Panc1 (cell line): ENCODE measurements around the gene CNPY4. TPM values are rescaled to one million over a fixed set of nuclear protein-coding genes. Genes with fewer than 3 reads are reported as not detected.

Experiments used
- ATAC-seq: fragments of 200-7000 bp; cut with Tn5 transposase; 2 replicates; pipeline ENCODE4 v1.9.1; 2020; ENCODE audit warnings: mild to moderate bottlenecking, moderate library complexity
- BruUV-seq: library from RNA; stranded (reverse); fragments of 400-500 nt; replicated peaks from 2 replicates; lab custom pipeline; 2021; lab: Mats Ljungman, UMichigan
- CTCF ChIA-PET: fragments of 300-600 bp; sonication (Branson Sonifier 250); formaldehyde crosslinking; loops from one replicate; lab custom pipeline; 2022; ENCODE audit warnings: antibody characterized with exemption; lab: Charles Lee
- POLR2A ChIA-PET: fragments of 300-600 bp; sonication (Branson Sonifier 250); formaldehyde crosslinking; loops from one replicate; lab custom pipeline; 2022; ENCODE audit warnings: antibody characterized with exemption; lab: Charles Lee
- DNase-seq: peaks from one replicate; pipeline ENCODE4 v3.0.0-alpha.2; 2010; ENCODE audit warnings: low read depth, low spot score
- H3K27ac ChIP-seq: 2 replicates; pipeline ENCODE4 v1.5.1; 2011; ENCODE audit warnings: mild to moderate bottlenecking, low read length, inconsistent platforms
- H3K27me3 ChIP-seq: fragments of 200-500 bp; sonication (Bioruptor generic); 2 replicates; pipeline ENCODE4 v1.6.0; 2014; ENCODE audit warnings: low read length, inconsistent platforms; ENCODE audit not compliant: control insufficient read depth, insufficient read depth
- H3K36me3 ChIP-seq: fragments of 200-500 bp; sonication (Bioruptor generic); 2 replicates; pipeline ENCODE4 v1.5.1; 2014; ENCODE audit warnings: inconsistent platforms, mild to moderate bottlenecking, low read length, moderate library complexity; ENCODE audit not compliant: control insufficient read depth, insufficient read depth
- H3K4me1 ChIP-seq: 2 replicates; pipeline ENCODE4 v1.5.1; 2011; ENCODE audit warnings: inconsistent platforms, mild to moderate bottlenecking, low read length, moderate library complexity; ENCODE audit not compliant: control insufficient read depth, insufficient read depth
- H3K4me3 ChIP-seq, 2 experiments: 2 replicates each; pipeline ENCODE4 v1.5.1; 2011 to 2012; ENCODE audit warnings: low read depth in 2 of 2, low read length in 2 of 2, mild to moderate bottlenecking in 2 of 2, inconsistent platforms in 1 of 2, moderate library complexity in 1 of 2
- H3K9me3 ChIP-seq: fragments of 200-500 bp; sonication (Bioruptor generic); 2 replicates; pipeline ENCODE4 v1.5.1; 2014; ENCODE audit warnings: low read depth, mild to moderate bottlenecking, inconsistent platforms, low read length, moderate library complexity; ENCODE audit not compliant: control insufficient read depth, insufficient read depth
- POLR2AphosphoS5 ChIP-seq: IDR thresholded peaks from 2 replicates; pipeline ENCODE4 v1.6.1; 2012; ENCODE audit warnings: mild to moderate bottlenecking, low read depth, low read length, moderate library complexity
- REST ChIP-seq, 2 experiments: IDR thresholded peaks; 2 replicates each; pipeline ENCODE4 v1.6.1; 2011 to 2012; ENCODE audit warnings: low read depth in 2 of 2, control low read depth in 1 of 2, low read length in 1 of 2, mild to moderate bottlenecking in 1 of 2, moderate library complexity in 1 of 2; ENCODE audit not compliant: insufficient read depth in 1 of 2
- SIN3A ChIP-seq: IDR thresholded peaks from 2 replicates; pipeline ENCODE4 v1.6.1; 2012; ENCODE audit warnings: low read depth, mild to moderate bottlenecking, low read length, moderate library complexity, borderline replicate concordance; ENCODE audit not compliant: insufficient read depth
- TCF7L2 ChIP-seq: IDR thresholded peaks from 2 replicates; pipeline ENCODE4 v1.6.1; 2011; ENCODE audit warnings: mild to moderate bottlenecking, low read depth, low read length, inconsistent platforms
- in situ Hi-C: cut with HindIII; loops from 2 replicates; pipeline ENCODE4 v1.10.0; 2016; ENCODE audit warnings: low sequenced_read_pairs, low pct_unique_long_range_greater_than_20kb
- intact Hi-C: fragments of 100-400 bp; cut with micrococcal nuclease; formaldehyde crosslinking; loops from one replicate; pipeline ENCODE4 v1.10.0; 2022; ENCODE audit not compliant: unreplicated experiment
- total RNA-seq: library from RNA; stranded (reverse); gene quantifications from one replicate; pipeline ENCODE4 v1.2.1, GENCODE V29; 2021; ENCODE audit not compliant: unreplicated experiment
- TF ChIP-seq, protein P1 (sequence below): fragments of 450-650 bp; IDR thresholded peaks from 2 replicates; pipeline ENCODE4 v1.5.1; 2017; ENCODE audit warnings: mild to moderate bottlenecking

The CNPY4 gene
- total RNA-seq, 1 experiment from 2014 or later: 12.6 TPM

- POLR2A ChIA-PET: interaction anchor here (0.6 to 1.0 kb wide), 5 partner anchors 24 to 108 kb away, joined by 3 to 11 read pairs (median 4); no protein-coding TSS in a partner anchor
- H3K4me3 ChIP-seq: no peak overlapping the region
- no peak overlapping the region for H3K27ac ChIP-seq
- H3K36me3 ChIP-seq: peaks cover 2% of the 10 kb centered on the region; the same call in 1 of the 2 replicates
- in situ Hi-C loops (no loop called here), intact Hi-C loops (no loop called here)
- CTCF ChIA-PET: interaction anchor here (0.5 to 1.2 kb wide), 2 partner anchors 23 to 93 kb away, joined by 3 to 5 read pairs; no protein-coding TSS in a partner anchor
- TF ChIP-seq TCF7L2 (no peak), POLR2AphosphoS5 (no peak), REST (IDR thresholded peaks at IDR 0.05; ENCODE audit: insufficient read depth in 1 of 2, low read depth in 2 of 2, low read length in 1 of 2) (no peak), SIN3A (no peak)
- TF ChIP-seq, protein P1, sequence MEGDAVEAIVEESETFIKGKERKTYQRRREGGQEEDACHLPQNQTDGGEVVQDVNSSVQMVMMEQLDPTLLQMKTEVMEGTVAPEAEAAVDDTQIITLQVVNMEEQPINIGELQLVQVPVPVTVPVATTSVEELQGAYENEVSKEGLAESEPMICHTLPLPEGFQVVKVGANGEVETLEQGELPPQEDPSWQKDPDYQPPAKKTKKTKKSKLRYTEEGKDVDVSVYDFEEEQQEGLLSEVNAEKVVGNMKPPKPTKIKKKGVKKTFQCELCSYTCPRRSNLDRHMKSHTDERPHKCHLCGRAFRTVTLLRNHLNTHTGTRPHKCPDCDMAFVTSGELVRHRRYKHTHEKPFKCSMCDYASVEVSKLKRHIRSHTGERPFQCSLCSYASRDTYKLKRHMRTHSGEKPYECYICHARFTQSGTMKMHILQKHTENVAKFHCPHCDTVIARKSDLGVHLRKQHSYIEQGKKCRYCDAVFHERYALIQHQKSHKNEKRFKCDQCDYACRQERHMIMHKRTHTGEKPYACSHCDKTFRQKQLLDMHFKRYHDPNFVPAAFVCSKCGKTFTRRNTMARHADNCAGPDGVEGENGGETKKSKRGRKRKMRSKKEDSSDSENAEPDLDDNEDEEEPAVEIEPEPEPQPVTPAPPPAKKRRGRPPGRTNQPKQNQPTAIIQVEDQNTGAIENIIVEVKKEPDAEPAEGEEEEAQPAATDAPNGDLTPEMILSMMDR: no peak
- H3K9me3 ChIP-seq: no peaks in the 10 kb centered on the region
- no peaks in the 10 kb centered on the region for H3K27me3 ChIP-seq
- TSS peak; percentile 57 for BruUV-seq
- DNase-seq (no peak), ATAC-seq (no peak)
- H3K4me1 ChIP-seq: peaks cover 27% of the 10 kb centered on the region
These were observed 5.1 kb downstream of the CNPY4 start for GRCh38 chr7:100124301-100125230.

DNA sequence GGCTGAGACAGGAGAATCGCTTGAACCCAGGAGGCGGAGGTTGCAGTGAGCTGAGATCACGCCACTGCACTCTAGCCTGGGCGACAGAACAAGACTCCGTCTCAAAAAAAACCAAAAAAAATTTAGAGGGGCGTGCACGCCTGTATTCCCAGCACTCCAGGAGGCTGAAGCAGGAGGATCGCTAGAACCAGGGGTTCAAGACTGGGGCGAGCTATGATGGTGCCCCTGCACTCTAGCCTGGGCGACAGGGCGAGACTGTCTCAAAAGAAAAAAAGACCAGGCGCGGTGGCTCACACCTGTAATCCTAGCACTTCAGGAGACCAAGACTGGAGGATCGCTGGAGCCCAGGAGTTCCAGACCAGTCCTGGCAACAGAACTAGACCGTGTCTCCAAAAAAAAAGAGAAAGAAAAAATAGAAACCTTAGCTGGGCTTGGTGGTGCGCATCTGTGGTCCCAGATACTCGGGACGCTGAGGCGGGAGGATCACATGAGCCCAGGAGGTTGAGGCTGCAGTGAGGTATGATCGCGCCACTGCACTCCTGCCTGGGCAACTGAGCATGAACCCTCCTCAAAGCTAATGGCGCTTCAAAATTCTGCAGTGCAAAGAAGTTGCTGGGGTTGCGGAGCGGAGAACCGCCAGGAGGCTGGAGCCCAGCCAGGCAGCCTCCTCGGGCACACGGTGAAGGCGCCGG, 7.0 kb downstream of the CNPY4 start:
- H3K4me1 ChIP-seq: peaks cover 22% of the 10 kb centered on the region
- no peaks in the 10 kb centered on the region for H3K9me3 ChIP-seq
- H3K36me3 ChIP-seq: peaks cover 2% of the 10 kb centered on the region; the same call in 1 of the 2 replicates
- no peaks in the 10 kb centered on the region for H3K27me3 ChIP-seq
- CTCF ChIA-PET: interaction anchor here (0.7 kb wide), 1 partner anchor 23 kb away, joined by 6 read pairs; the partner anchor contains the start of gene LAMTOR4
- peak overlapping the region; percentile 97 for H3K27ac ChIP-seq
- in situ Hi-C loops (no loop called here), intact Hi-C loops (no loop called here)
- peak overlapping the region; percentile 82 to 98 for H3K4me3 ChIP-seq
- DNase-seq: no peak
- TF ChIP-seq, protein P1: no peak
- TF ChIP-seq TCF7L2: no peak
- TF ChIP-seq POLR2AphosphoS5: no peak
- TF ChIP-seq REST (IDR thresholded peaks at IDR 0.05; ENCODE audit: insufficient read depth in 1 of 2, low read depth in 2 of 2, low read length in 1 of 2): no peak
- TF ChIP-seq SIN3A: no peak
- peak; percentile 46 for ATAC-seq
- POLR2A ChIA-PET: interaction anchor here (0.7 to 0.9 kb wide), 2 partner anchors 24 to 26 kb away, joined by 3 to 15 read pairs; no protein-coding TSS in a partner anchor
- BruUV-seq: TSS peak; percentile 92
